Suprapubic skin (tissue), 3 donors: Measurements from ENCODE around the gene GLYATL1B.
"Not testable (repeated sequence)": the region's sequence is repeated elsewhere in the genome, so short reads cannot be mapped to it uniquely, and the experiment has no call there.

ENCODE experiments used
- EP300 ChIP-seq: sonication (generic); formaldehyde crosslinking; IDR thresholded peaks from one replicate; pipeline ENCODE4 v1.6.1; 2017; ENCODE audit warnings: antibody characterized with exemption
- POLR2A ChIP-seq, 2 donors: fragments of 450-650 bp; IDR thresholded peaks; one replicate each; pipeline ENCODE4 v1.6.1; 2017; ENCODE audit warnings: antibody characterized with exemption in 2 of 2, mild to moderate bottlenecking in 2 of 2, moderate library complexity in 2 of 2
- TF ChIP-seq, protein P1 (sequence below), 2 donors: fragments of 200-600 bp in 1 of 2; fragments of 450-650 bp in 1 of 2; sonication (generic) in 1 of 2; IDR thresholded peaks; one replicate each; pipeline ENCODE4 v1.5.1; 2016 to 2019; ENCODE audit warnings: antibody characterized with exemption in 2 of 2, mild to moderate bottlenecking in 1 of 2, moderate library complexity in 1 of 2

- TF ChIP-seq, protein P1, sequence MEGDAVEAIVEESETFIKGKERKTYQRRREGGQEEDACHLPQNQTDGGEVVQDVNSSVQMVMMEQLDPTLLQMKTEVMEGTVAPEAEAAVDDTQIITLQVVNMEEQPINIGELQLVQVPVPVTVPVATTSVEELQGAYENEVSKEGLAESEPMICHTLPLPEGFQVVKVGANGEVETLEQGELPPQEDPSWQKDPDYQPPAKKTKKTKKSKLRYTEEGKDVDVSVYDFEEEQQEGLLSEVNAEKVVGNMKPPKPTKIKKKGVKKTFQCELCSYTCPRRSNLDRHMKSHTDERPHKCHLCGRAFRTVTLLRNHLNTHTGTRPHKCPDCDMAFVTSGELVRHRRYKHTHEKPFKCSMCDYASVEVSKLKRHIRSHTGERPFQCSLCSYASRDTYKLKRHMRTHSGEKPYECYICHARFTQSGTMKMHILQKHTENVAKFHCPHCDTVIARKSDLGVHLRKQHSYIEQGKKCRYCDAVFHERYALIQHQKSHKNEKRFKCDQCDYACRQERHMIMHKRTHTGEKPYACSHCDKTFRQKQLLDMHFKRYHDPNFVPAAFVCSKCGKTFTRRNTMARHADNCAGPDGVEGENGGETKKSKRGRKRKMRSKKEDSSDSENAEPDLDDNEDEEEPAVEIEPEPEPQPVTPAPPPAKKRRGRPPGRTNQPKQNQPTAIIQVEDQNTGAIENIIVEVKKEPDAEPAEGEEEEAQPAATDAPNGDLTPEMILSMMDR (IDR thresholded peaks at IDR 0.05), result not testable (repeated sequence)
- TF ChIP-seq POLR2A (IDR thresholded peaks at IDR 0.05); EP300: not testable (repeated sequence)
Measured at GRCh38 chr11:59086007-59086406, at the start of gene GLYATL1B.
